Subcutaneous adipose tissue (tissue), 4 donors: ENCODE results near the gene ABHD14A. TPM values are rescaled to one million over a fixed set of nuclear protein-coding genes. Genes with fewer than 3 reads are reported as not detected.

Experiments
- CTCF ChIP-seq: fragments of 450-650 bp; IDR thresholded peaks from one replicate; pipeline ENCODE4 v1.5.1; 2016; ENCODE audit warnings: low read depth, mild to moderate bottlenecking, control low read depth, antibody characterized with exemption, moderate library complexity
- total RNA-seq, 4 donors: library from RNA; depleted of rRNA; stranded (reverse); fragments of >200 nt; gene quantifications; one replicate each; pipeline ENCODE4 v1.1.0, GENCODE V29; 2016

ABHD14A gene
- total RNA-seq, 4 donors from 2014 or later, result 15.3 to 37.7 (median 26.0) TPM

DNA sequence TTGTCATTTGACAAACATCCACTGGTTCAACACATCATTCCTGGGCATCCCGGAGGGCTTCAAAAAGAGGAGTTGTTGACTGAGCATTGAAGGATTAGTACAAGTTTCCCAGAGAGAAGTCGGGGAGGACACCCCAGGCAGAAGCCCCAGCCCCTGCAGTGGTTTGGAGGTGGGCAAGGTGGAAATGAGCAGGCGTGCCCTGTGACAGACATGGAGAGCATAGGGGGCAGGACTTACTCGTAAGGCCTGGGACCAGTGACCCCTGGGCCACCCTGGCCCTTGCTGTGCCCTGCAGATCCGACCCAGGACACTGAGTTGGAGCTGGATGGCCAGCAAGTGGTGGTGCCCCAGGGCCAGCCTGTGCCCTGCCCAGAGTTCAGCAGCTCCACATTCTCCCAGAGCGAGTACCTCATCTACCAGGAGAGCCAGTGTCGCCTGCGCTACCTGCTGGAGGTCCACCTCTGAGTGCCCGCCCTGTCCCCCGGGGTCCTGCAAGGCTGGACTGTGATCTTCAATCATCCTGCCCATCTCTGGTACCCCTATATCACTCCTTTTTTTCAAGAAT is 26.8 kb upstream of the ABHD14A start:
- TF ChIP-seq CTCF, result no peak

DNA sequence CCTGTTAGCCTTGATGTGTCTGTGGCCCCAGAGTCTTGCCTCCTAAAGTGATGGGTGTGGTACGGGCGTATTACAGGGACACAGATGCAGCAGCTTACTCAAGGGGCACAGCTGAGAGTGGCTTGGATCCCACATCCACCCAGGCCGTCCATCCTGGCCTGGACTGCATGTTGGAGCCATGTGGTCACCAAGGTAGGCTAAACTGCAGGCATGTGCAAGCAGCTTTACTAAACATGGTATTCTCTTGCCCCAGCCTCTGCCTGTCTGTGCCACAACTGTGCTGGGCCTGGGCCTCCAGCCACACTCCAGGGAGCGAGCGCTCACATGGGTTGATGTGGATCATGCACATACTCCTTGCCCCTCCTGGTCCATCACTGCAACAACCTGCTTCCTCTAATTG is 25.7 kb upstream of the ABHD14A start:
- TF ChIP-seq CTCF, result no peak

DNA sequence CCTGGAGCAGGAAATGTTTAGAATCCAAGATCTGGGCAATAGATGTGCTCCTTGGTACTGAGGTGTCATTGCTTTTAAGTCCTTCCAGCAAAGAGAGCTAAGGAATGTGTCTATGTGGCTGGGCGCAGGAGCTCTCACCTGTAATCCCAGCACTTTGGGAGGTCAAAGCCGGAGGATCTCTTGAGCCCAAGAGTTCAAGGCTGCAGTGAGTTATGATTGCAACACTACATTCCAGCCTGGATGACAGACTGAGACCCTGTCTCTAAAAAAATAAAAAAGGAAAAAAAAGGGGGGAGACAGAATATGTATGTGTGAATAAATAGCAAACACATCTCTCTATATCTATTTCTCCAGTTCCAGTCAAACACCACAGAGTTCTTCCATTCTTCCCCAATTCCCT is 24.0 kb upstream of the ABHD14A start:
- TF ChIP-seq CTCF, result no peak

DNA sequence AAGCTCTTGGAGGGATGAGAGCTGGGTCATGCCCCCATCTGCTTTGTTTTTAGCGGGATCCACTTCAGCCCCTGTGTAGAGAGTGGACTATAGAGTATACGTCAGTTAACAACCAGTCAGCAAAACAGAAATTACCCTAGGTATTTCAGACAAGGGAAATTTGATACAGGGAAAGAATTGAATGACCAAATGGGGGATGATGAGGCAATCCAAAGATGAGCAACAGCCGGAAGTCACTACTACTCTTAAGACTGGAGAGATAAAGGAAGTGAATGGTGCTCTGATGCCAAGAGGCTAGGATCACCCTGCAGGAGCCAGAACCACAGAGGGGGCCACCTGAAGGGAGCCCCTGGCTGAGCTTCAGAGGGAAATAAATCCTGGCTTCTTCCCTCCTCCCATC is 21.4 kb upstream of the ABHD14A start:
- TF ChIP-seq CTCF, result no peak

GRCh38 chr3:51954105-51954504 is 20.8 kb upstream of the ABHD14A start:
- no peak for TF ChIP-seq CTCF

DNA sequence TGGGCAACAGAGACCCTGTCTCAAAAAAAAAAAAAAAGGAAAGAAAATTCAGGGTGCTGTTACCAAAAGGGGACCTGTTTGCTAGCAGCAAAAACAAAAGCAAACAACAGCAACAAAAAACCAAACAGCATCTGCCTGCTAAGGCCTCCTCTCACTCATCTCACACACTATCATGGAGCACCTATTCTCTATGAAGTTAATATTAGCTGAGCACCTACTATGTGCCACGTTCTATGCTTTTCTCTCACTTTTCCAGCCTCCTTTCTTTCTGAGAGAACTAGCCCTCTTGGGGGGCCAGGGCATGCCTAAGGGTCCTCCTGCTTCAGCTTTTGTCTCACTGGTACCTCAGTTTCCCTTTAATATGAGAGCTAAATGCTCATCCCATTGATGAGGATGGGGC is 20.2 kb upstream of the ABHD14A start:
- TF ChIP-seq CTCF, result no peak

DNA sequence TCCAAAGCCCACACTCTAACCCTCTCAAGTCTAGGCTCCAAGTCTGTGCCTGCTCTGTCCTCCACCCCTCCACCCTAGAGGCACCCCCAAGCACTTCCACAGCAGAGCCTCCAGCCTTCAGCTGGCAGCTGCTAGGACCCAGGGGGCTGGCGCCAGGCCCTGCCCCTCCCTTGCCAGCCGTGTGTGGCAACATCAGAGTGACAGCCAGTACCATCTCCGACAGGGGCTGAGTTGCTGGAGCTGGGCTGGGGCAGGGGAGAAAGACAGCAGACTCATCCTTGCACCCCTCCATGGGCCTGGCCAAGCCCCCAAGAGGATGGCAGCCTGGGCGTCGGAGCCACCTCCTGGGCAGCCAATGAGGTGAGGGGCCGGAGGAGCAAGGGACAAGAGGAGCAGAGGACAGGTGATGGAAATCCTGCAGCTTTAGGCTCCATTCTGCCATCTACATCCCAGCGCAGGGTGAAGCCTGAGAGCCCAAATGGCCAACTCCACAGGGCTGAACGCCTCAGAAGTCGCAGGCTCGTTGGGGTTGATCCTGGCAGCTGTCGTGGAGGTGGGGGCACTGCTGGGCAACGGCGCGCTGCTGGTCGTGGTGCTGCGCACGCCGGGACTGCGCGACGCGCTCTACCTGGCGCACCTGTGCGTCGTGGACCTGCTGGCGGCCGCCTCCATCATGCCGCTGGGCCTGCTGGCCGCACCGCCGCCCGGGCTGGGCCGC is 19.5 kb upstream of the ABHD14A start, which contains the start of gene GPR62:
Gene GPR62 (plus strand): TSS at position 207 of the 718 bp plus-strand sequence. CDS start 272 bp downstream, at position 479.
- no peak for TF ChIP-seq CTCF
